GM21526 (cell line): ENCODE measurements around the gene BID.
"Not testable (repeated sequence)": the region's sequence is repeated elsewhere in the genome, so short reads cannot be mapped to it uniquely, and the experiment has no call there.

ENCODE experiments used
- ATAC-seq: cut with Tn5 transposase; IDR thresholded peaks from one replicate; pipeline ENCODE4 v1.9.1; 2021; ENCODE audit warnings: moderate library complexity; ENCODE audit not compliant: unreplicated experiment, low FRiP score

Gene BID

GRCh38 chr22:17710023-17710422, 64.2 kb downstream of the BID start:
- ATAC-seq = no peak

GRCh38 chr22:17707526-17707925, 66.7 kb downstream of the BID start:
- no peak for ATAC-seq

GRCh38 chr22:17706947-17707346, 67.3 kb downstream of the BID start:
- ATAC-seq = no peak

- peak; percentile 79 for ATAC-seq
Measured at GRCh38 chr22:17705951-17706900, 68.0 kb downstream of the BID start.

- no peak for ATAC-seq
Measured at GRCh38 chr22:17705546-17705945, 68.7 kb downstream of the BID start.

GRCh38 chr22:17703811-17704210, 70.5 kb downstream of the BID start:
- no peak for ATAC-seq

- no peak for ATAC-seq
Measured at GRCh38 chr22:17700778-17701177, 73.5 kb downstream of the BID start.

- ATAC-seq = no peak
Measured at GRCh38 chr22:17699696-17700340, 74.5 kb downstream of the BID start.

- no peak for ATAC-seq
Measured at GRCh38 chr22:17698948-17699347, 75.3 kb downstream of the BID start.

GRCh38 chr22:17698276-17698675, 76.0 kb downstream of the BID start:
- ATAC-seq = not testable (repeated sequence)

- ATAC-seq = not testable (repeated sequence)
Measured at GRCh38 chr22:17697196-17697595, 77.1 kb downstream of the BID start.

- ATAC-seq = no peak
Measured at GRCh38 chr22:17695986-17696385, 78.3 kb downstream of the BID start.

GRCh38 chr22:17694752-17695151, 79.5 kb downstream of the BID start:
- ATAC-seq = no peak

- no peak for ATAC-seq
Measured at GRCh38 chr22:17694193-17694592, 80.1 kb downstream of the BID start.

GRCh38 chr22:17692841-17693240, 81.4 kb downstream of the BID start:
- no peak for ATAC-seq

GRCh38 chr22:17684245-17684644, 90.0 kb downstream of the BID start:
- no peak for ATAC-seq
